Measurements from ENCODE around the gene FRMD4B.
A peak's percentile ranks its signal among the peaks of the same experiment; 100 is the strongest.

FRMD4B gene

GRCh38 chr3:69297501-69297900 lies 88.4 kb downstream of the FRMD4B start:
- peaks cover 19% of the 10 kb centered on the region for H3K79me1 ChIP-seq (ENCODE audit: low read length)
- H3K4me1 ChIP-seq (ENCODE audit: control insufficient read depth in 1 of 2, insufficient read depth in 2 of 2, low read length in 2 of 2), result peaks cover 13 to 19% of the 10 kb centered on the region in 2 experiments
- no peaks in the 10 kb centered on the region for H3K9me3 ChIP-seq (ENCODE audit: insufficient read depth, low read depth, low read length)
- no peak overlapping the region for H3K14ac ChIP-seq (ENCODE audit: low read length)
- H4K12ac ChIP-seq (ENCODE audit: low read depth, low read length), result no peak overlapping the region
- H3K4me2 ChIP-seq (ENCODE audit: low read length), result no peak overlapping the region
- H3K4ac ChIP-seq (ENCODE audit: low read depth, low read length), result no peak overlapping the region
- no peak overlapping the region for H3K23ac ChIP-seq (ENCODE audit: low read length)
- no CpG with 5 or more reads among the region's 2 CpGs for WGBS (ENCODE audit: extremely low coverage, insufficient coverage, insufficient read length)
- H3K79me2 ChIP-seq (ENCODE audit: control insufficient read depth, insufficient read depth, low read length, poor library complexity), result no peaks in the 10 kb centered on the region
- DNase-seq, result no peak
- no peak overlapping the region for H2AFZ ChIP-seq (ENCODE audit: insufficient read depth, low read length, poor library complexity)
- no peak overlapping the region for H2BK12ac ChIP-seq (ENCODE audit: low read length)
- H3K18ac ChIP-seq (ENCODE audit: low read length), result no peak overlapping the region
- no peak overlapping the region for H3K9ac ChIP-seq (ENCODE audit: low read length)
- no peak overlapping the region for H3K27ac ChIP-seq (ENCODE audit: low read depth, low read length)
- H3K27me3 ChIP-seq (ENCODE audit: insufficient read depth, low read length), result no peaks in the 10 kb centered on the region
- H4K8ac ChIP-seq (ENCODE audit: low read depth, low read length), result no peak overlapping the region
- no peak overlapping the region for H2BK5ac ChIP-seq (ENCODE audit: low read depth, low read length, poor library complexity)
- no peak overlapping the region for H2BK120ac ChIP-seq (ENCODE audit: insufficient read depth, low read length, poor library complexity)
- H3K4me3 ChIP-seq (ENCODE audit: low read depth, low read length), result no peak overlapping the region
- no peak overlapping the region for H2AK5ac ChIP-seq (ENCODE audit: low read length)
- H4K91ac ChIP-seq (ENCODE audit: low read depth, low read length), result no peak overlapping the region
- no peaks in the 10 kb centered on the region for H3K36me3 ChIP-seq (ENCODE audit: control insufficient read depth in 1 of 2, insufficient read depth in 2 of 2, low read length in 2 of 2)

- DNase-seq, result no peak
- Histone ChIP-seq H3K79me1 (ENCODE audit: low read length) (peaks cover 19% of the 10 kb centered on the region), H3K18ac (ENCODE audit: low read length) (no peak overlapping the region), H2AFZ (ENCODE audit: insufficient read depth, low read length, poor library complexity) (no peak overlapping the region), H3K27ac (ENCODE audit: low read depth, low read length) (no peak overlapping the region), H4K8ac (ENCODE audit: low read depth, low read length) (no peak overlapping the region), H3K4me2 (ENCODE audit: low read length) (no peak overlapping the region), H3K23ac (ENCODE audit: low read length) (no peak overlapping the region), H3K4ac (ENCODE audit: low read depth, low read length) (no peak overlapping the region), H3K9ac (ENCODE audit: low read length) (no peak overlapping the region), H3K27me3 (ENCODE audit: insufficient read depth, low read length) (no peaks in the 10 kb centered on the region), H3K4me3 (ENCODE audit: low read depth, low read length) (no peak overlapping the region), H3K14ac (ENCODE audit: low read length) (no peak overlapping the region), H2AK5ac (ENCODE audit: low read length) (no peak overlapping the region), H3K36me3 (ENCODE audit: control insufficient read depth in 1 of 2, insufficient read depth in 2 of 2, low read length in 2 of 2) (no peaks in the 10 kb centered on the region), H4K12ac (ENCODE audit: low read depth, low read length) (no peak overlapping the region), H3K9me3 (ENCODE audit: insufficient read depth, low read depth, low read length) (no peaks in the 10 kb centered on the region), H3K4me1 (ENCODE audit: control insufficient read depth in 1 of 2, insufficient read depth in 2 of 2, low read length in 2 of 2) (peaks cover 13 to 23% of the 10 kb centered on the region in 2 experiments), H2BK120ac (ENCODE audit: insufficient read depth, low read length, poor library complexity) (no peak overlapping the region), H4K91ac (ENCODE audit: low read depth, low read length) (no peak overlapping the region), H2BK5ac (ENCODE audit: low read depth, low read length, poor library complexity) (no peak overlapping the region), H2BK12ac (ENCODE audit: low read length) (no peak overlapping the region), H3K79me2 (ENCODE audit: control insufficient read depth, insufficient read depth, low read length, poor library complexity) (no peaks in the 10 kb centered on the region)
- no CpG with 5 or more reads among the region's 6 CpGs for WGBS (ENCODE audit: extremely low coverage, insufficient coverage, insufficient read length)
These were observed 88.9 kb downstream of the FRMD4B start for GRCh38 chr3:69296995-69297394.

GRCh38 chr3:69294014-69294766 lies 91.7 kb downstream of the FRMD4B start:
- H3K4ac ChIP-seq (ENCODE audit: low read depth, low read length), result no peak overlapping the region
- no peaks in the 10 kb centered on the region for H3K79me2 ChIP-seq (ENCODE audit: control insufficient read depth, insufficient read depth, low read length, poor library complexity)
- peaks cover 16% of the 10 kb centered on the region for H3K79me1 ChIP-seq (ENCODE audit: low read length)
- H3K9me3 ChIP-seq (ENCODE audit: insufficient read depth, low read depth, low read length), result no peaks in the 10 kb centered on the region
- no peak overlapping the region for H3K18ac ChIP-seq (ENCODE audit: low read length)
- peaks cover 12 to 28% of the 10 kb centered on the region in 2 experiments for H3K4me1 ChIP-seq (ENCODE audit: control insufficient read depth in 1 of 2, insufficient read depth in 2 of 2, low read length in 2 of 2)
- H3K4me2 ChIP-seq (ENCODE audit: low read length), result peak overlapping the region; percentile 22
- H2AK5ac ChIP-seq (ENCODE audit: low read length), result no peak overlapping the region
- no peak overlapping the region for H3K9ac ChIP-seq (ENCODE audit: low read length)
- no peak overlapping the region for H2BK12ac ChIP-seq (ENCODE audit: low read length)
- H4K12ac ChIP-seq (ENCODE audit: low read depth, low read length), result no peak overlapping the region
- peak overlapping the region; percentile 74 for H3K27ac ChIP-seq (ENCODE audit: low read depth, low read length)
- H2BK120ac ChIP-seq (ENCODE audit: insufficient read depth, low read length, poor library complexity), result no peak overlapping the region
- no peak overlapping the region for H3K14ac ChIP-seq (ENCODE audit: low read length)
- no peak overlapping the region for H3K4me3 ChIP-seq (ENCODE audit: low read depth, low read length)
- H2AFZ ChIP-seq (ENCODE audit: insufficient read depth, low read length, poor library complexity), result no peak overlapping the region
- H3K27me3 ChIP-seq (ENCODE audit: insufficient read depth, low read length), result no peaks in the 10 kb centered on the region
- peak overlapping the region; percentile 3 for H4K91ac ChIP-seq (ENCODE audit: low read depth, low read length)
- H4K8ac ChIP-seq (ENCODE audit: low read depth, low read length), result no peak overlapping the region
- H3K36me3 ChIP-seq (ENCODE audit: control insufficient read depth in 1 of 2, insufficient read depth in 2 of 2, low read length in 2 of 2), result no peaks in the 10 kb centered on the region
- no peak overlapping the region for H3K23ac ChIP-seq (ENCODE audit: low read length)
- H2BK5ac ChIP-seq (ENCODE audit: low read depth, low read length, poor library complexity), result peak overlapping the region; percentile 55
- peak; percentile 84 to 97 for DNase-seq
- no CpG with 5 or more reads among the region's 4 CpGs for WGBS (ENCODE audit: extremely low coverage, insufficient coverage, insufficient read length)

- Histone ChIP-seq H3K4me2 (ENCODE audit: low read length) (no peak overlapping the region), H3K27me3 (ENCODE audit: insufficient read depth, low read length) (no peaks in the 10 kb centered on the region), H3K18ac (ENCODE audit: low read length) (no peak overlapping the region), H3K14ac (ENCODE audit: low read length) (peak overlapping the region; percentile 68), H3K9ac (ENCODE audit: low read length) (no peak overlapping the region), H4K8ac (ENCODE audit: low read depth, low read length) (no peak overlapping the region), H2BK5ac (ENCODE audit: low read depth, low read length, poor library complexity) (no peak overlapping the region), H4K91ac (ENCODE audit: low read depth, low read length) (peak overlapping the region; percentile 63), H3K36me3 (ENCODE audit: control insufficient read depth in 1 of 2, insufficient read depth in 2 of 2, low read length in 2 of 2) (no peaks in the 10 kb centered on the region), H3K79me1 (ENCODE audit: low read length) (peaks cover 21% of the 10 kb centered on the region), H3K4ac (ENCODE audit: low read depth, low read length) (peak overlapping the region; percentile 24), H3K9me3 (ENCODE audit: insufficient read depth, low read depth, low read length) (no peaks in the 10 kb centered on the region), H2AFZ (ENCODE audit: insufficient read depth, low read length, poor library complexity) (no peak overlapping the region), H3K4me1 (ENCODE audit: control insufficient read depth in 1 of 2, insufficient read depth in 2 of 2, low read length in 2 of 2) (peaks cover 19 to 34% of the 10 kb centered on the region in 2 experiments), H4K12ac (ENCODE audit: low read depth, low read length) (no peak overlapping the region), H3K79me2 (ENCODE audit: control insufficient read depth, insufficient read depth, low read length, poor library complexity) (no peaks in the 10 kb centered on the region), H3K23ac (ENCODE audit: low read length) (no peak overlapping the region), H2AK5ac (ENCODE audit: low read length) (peak overlapping the region; percentile 72), H3K4me3 (ENCODE audit: low read depth, low read length) (no peak overlapping the region), H2BK12ac (ENCODE audit: low read length) (peak overlapping the region; percentile 72), H2BK120ac (ENCODE audit: insufficient read depth, low read length, poor library complexity) (peak overlapping the region; percentile 47), H3K27ac (ENCODE audit: low read depth, low read length) (peak overlapping the region; percentile 62)
- peak in 1 of 2 donors; percentile 16 for DNase-seq
- WGBS (ENCODE audit: extremely low coverage, insufficient coverage, insufficient read length), result no CpG with 5 or more reads among the region's 7 CpGs
These were observed 92.8 kb downstream of the FRMD4B start for GRCh38 chr3:69292959-69293574.
